GM19467 (cell line): Measurements from ENCODE around the gene PRSS53.

ENCODE experiments used
- ATAC-seq: cut with Tn5 transposase; IDR thresholded peaks from one replicate; pipeline ENCODE4 v1.9.1; 2021; ENCODE audit warnings: mild to moderate bottlenecking, moderate library complexity; ENCODE audit not compliant: unreplicated experiment

PRSS53 gene

GRCh38 chr16:31080035-31080629 is 8.6 kb downstream of the PRSS53 start:
- no peak for ATAC-seq

GRCh38 chr16:31079342-31079944 is 9.3 kb downstream of the PRSS53 start:
- ATAC-seq = no peak

GRCh38 chr16:31078597-31079341 is 10.0 kb downstream of the PRSS53 start:
- no peak for ATAC-seq

GRCh38 chr16:31077592-31078396 is 10.9 kb downstream of the PRSS53 start:
- ATAC-seq = no peak

GRCh38 chr16:31077024-31077423 is 11.7 kb downstream of the PRSS53 start:
- no peak for ATAC-seq

GRCh38 chr16:31076319-31076718 is 12.4 kb downstream of the PRSS53 start:
- ATAC-seq = no peak

- no peak for ATAC-seq
Observed at GRCh38 chr16:31074814-31075183, 13.9 kb downstream of the PRSS53 start.

GRCh38 chr16:31073970-31074813 is 14.6 kb downstream of the PRSS53 start, which contains the start of the genes ZNF646 and ZNF668:
TSS of gene ZNF646 (plus strand) at chr16:31074422. CDS start at chr16:31076325, 1,903 bp downstream.
TSS of gene ZNF668 (minus strand) at chr16:31074240. CDS start at chr16:31064459, 9,781 bp downstream.
- ATAC-seq = peak; percentile 68

- ATAC-seq = peak; percentile 41
Observed at GRCh38 chr16:31073142-31073969, 15.4 kb downstream of the PRSS53 start.

- no peak for ATAC-seq
Observed at GRCh38 chr16:31072540-31073141, 16.1 kb downstream of the PRSS53 start.

GRCh38 chr16:31071861-31072260 is 16.9 kb downstream of the PRSS53 start:
- no peak for ATAC-seq

- no peak for ATAC-seq
Observed at GRCh38 chr16:31067342-31067741, 21.4 kb downstream of the PRSS53 start.

GRCh38 chr16:31064882-31065461 is 23.8 kb downstream of the PRSS53 start:
- ATAC-seq = no peak

GRCh38 chr16:31063843-31064611 is 24.7 kb downstream of the PRSS53 start:
- no peak for ATAC-seq

GRCh38 chr16:31063495-31063842 is 25.3 kb downstream of the PRSS53 start:
- ATAC-seq = no peak

GRCh38 chr16:31061813-31062440 is 26.8 kb downstream of the PRSS53 start:
- ATAC-seq = no peak

GRCh38 chr16:31061126-31061812 is 27.5 kb downstream of the PRSS53 start:
- no peak for ATAC-seq
